ENCODE measurements around the gene RNF180.
"Not testable (repeated sequence)": the region's sequence is repeated elsewhere in the genome, so short reads cannot be mapped to it uniquely, and the experiment has no call there.

RNF180 gene

GRCh38 chr5:64397552-64397951 lies 231.9 kb downstream of the RNF180 start:
- DNase-seq (ENCODE audit: low spot score), result no peak

DNA sequence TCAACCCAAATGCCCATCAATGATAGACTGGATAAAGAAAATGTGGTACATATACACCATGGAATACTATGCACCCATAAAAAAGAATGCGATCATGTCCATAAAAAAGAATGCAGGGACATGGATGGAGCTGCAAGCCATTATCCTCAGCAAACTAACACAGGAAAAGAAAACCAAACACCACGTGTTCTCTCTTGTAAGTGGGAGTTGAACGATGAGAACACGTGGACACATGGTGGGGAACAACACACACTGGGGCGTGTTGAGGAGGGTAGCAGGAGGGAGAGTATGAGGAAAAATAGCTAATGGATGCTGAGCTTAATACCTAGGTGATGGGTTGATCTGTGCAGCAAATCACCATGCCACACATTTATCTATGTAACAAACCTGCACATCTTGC lies 233.1 kb downstream of the RNF180 start:
- DNase-seq (ENCODE audit: low spot score), result not testable (repeated sequence)

DNA sequence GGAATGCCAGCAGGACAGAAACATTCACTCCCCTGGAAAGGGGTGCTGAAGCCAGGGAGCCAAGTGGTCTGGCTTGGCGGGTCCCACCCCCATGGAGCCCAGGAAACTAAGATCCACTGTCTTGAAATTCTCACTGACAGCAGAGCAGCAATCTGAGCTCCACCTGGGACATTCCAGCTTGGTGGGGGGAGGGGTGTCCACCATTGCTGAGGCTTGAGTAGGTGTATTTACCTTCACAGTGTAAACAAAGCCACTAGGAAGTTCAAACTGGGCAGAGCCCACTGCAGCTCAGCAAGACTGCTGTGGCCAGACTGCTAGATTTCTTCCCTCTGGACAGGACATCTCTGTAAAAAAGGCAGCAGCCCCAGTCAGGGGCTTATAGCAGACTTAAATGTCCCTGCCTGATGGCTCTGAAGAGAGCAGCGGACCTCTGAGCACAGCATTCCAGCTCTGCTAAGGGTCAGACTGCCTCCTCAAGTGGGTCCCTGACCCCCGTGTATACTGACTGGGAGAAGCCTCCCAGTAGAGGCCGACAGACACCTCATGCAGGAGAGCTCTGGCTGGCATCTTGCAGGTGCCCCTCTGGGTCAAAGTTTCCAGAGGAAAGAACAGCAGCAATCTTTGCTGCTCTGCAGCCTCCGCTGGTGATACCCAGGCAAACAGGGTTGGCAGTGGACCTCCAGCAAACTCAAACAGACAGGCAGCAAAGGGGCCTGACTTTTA lies 241.6 kb downstream of the RNF180 start:
- not testable (repeated sequence) for DNase-seq (ENCODE audit: low spot score)

DNA sequence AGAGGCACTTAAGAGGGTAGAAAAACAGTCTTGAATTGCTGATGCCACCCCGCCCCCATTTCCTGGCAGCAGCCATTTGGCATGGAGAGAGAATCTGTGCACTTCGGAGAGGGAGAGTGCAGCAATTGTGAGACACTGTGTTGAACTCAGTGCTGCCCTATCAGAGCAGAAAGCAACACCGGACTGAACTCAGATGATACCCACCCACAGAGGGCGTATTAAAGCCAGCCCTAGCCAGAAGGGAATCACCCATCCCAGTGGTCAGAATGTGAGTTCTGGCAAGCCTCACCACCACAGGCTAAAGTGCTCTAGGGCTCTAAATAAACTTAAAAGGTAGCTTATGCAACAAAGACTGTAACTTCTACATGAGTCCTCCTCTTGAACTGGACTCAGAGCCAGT lies 251.7 kb downstream of the RNF180 start:
- no peak for DNase-seq (ENCODE audit: low spot score)

GRCh38 chr5:64418013-64418412 lies 252.4 kb downstream of the RNF180 start:
- DNase-seq (ENCODE audit: low spot score), result no peak

Measured in HuH-7.5 (cell line).